Left cardiac atrium (tissue), 4 donors: ENCODE measurements around the gene CMC1. TPM values are rescaled to one million over a fixed set of nuclear protein-coding genes. Genes with fewer than 3 reads are reported as not detected.
"Not testable (repeated sequence)": the region's sequence is repeated elsewhere in the genome, so short reads cannot be mapped to it uniquely, and the experiment has no call there.

Source experiments
- ATAC-seq, 2 donors: fragments of 200-7000 bp; cut with Tn5 transposase; one replicate each; pipeline ENCODE4 v1.9.1; 2020; ENCODE audit warnings: mild to moderate bottlenecking in 2 of 2, moderate library complexity in 2 of 2
- DNase-seq: peaks from one replicate; pipeline ENCODE4 v3.0.0-alpha.2; 2020
- intact Hi-C, 2 donors: fragments of 100-400 bp; cut with DNase I; formaldehyde crosslinking; loops; one replicate each; pipeline versions ENCODE4 v1.14.1 to v1.15.1; 2022 to 2023
- total RNA-seq, 2 donors: library from RNA; stranded (reverse); fragmentation: NEBNext Ultra II Directional; extraction: Animal tissue kit (Norgen Biotek cat#: 25700); gene quantifications; one replicate each; pipeline ENCODE4 v1.2.1, GENCODE V29; 2021
- donor health status: DM: no; HTN: yes; CAD: no.
- donor health status: DM: no; HTN: yes; CAD: no; lungs with severe emphysema.
- donor health status: DM: yes; HTN: yes; CAD: no.
- donor health status: Dilated cardiomyopathy.

Gene CMC1
- total RNA-seq, 2 donors from 2014 or later: 28.6 to 32.0 TPM

GRCh38 chr3:28242519-28242918, 1.1 kb downstream of the CMC1 start:
- intact Hi-C loops: no loop called here
- ATAC-seq (no peak), DNase-seq (no peak)

- intact Hi-C loops: no loop called here
- ATAC-seq: no peak
Observed at GRCh38 chr3:28243424-28244106, 2.1 kb downstream of the CMC1 start.

GRCh38 chr3:28244491-28244890, 3.1 kb downstream of the CMC1 start:
- ATAC-seq (no peak), DNase-seq (no peak)
- intact Hi-C loops: no loop called here

More at GRCh38 chr3:28243424-28244106, 2.1 kb downstream of the CMC1 start:
- no peak for DNase-seq

- DNase-seq (no peak), ATAC-seq (no peak)
- intact Hi-C loops: no loop called here
Observed at GRCh38 chr3:28247286-28247685, 5.9 kb downstream of the CMC1 start.

- DNase-seq (no peak), ATAC-seq (no peak)
- intact Hi-C loops: no loop called here
Observed at GRCh38 chr3:28250999-28251398, 9.6 kb downstream of the CMC1 start.

GRCh38 chr3:28252001-28252431, 10.6 kb downstream of the CMC1 start:
- DNase-seq (no peak), ATAC-seq (peak; percentile 22 to 47)
- intact Hi-C loops: no loop called here

- DNase-seq: no peak
- ATAC-seq: no peak
- intact Hi-C loops: no loop called here
Observed at GRCh38 chr3:28253040-28253715, 11.8 kb downstream of the CMC1 start.

GRCh38 chr3:28262001-28262400, 20.6 kb downstream of the CMC1 start:
- DNase-seq: no peak
- intact Hi-C loops: no loop called here
- no peak for ATAC-seq

- ATAC-seq (no peak), DNase-seq (no peak)
- intact Hi-C loops: no loop called here
Observed at GRCh38 chr3:28265641-28266040, 24.2 kb downstream of the CMC1 start.

GRCh38 chr3:28267984-28268849, 26.8 kb downstream of the CMC1 start:
- ATAC-seq (no peak), DNase-seq (no peak)
- intact Hi-C loops: no loop called here

- DNase-seq: no peak
- intact Hi-C loops: no loop called here
- ATAC-seq: no peak
Observed at GRCh38 chr3:28268989-28269388, 27.6 kb downstream of the CMC1 start.

- ATAC-seq, intact Hi-C loops, DNase-seq: not testable (repeated sequence)
Observed at GRCh38 chr3:28269884-28270283, 28.5 kb downstream of the CMC1 start.

GRCh38 chr3:28273837-28274236, 32.4 kb downstream of the CMC1 start:
- DNase-seq (no peak), ATAC-seq (no peak)
- intact Hi-C loops: no loop called here

- ATAC-seq (no peak), DNase-seq (no peak)
- intact Hi-C loops: no loop called here
Observed at GRCh38 chr3:28278918-28279317, 37.5 kb downstream of the CMC1 start.

GRCh38 chr3:28279770-28280169, 38.4 kb downstream of the CMC1 start:
- ATAC-seq: no peak
- intact Hi-C loops: no loop called here
- DNase-seq: no peak

- DNase-seq: no peak
- ATAC-seq: no peak
- intact Hi-C loops: no loop called here
Observed at GRCh38 chr3:28280781-28281180, 39.4 kb downstream of the CMC1 start.

GRCh38 chr3:28286595-28286994, 45.2 kb downstream of the CMC1 start:
- intact Hi-C loops: no loop called here
- ATAC-seq: peak; percentile 75 to 78

GRCh38 chr3:28287046-28287445, 45.6 kb downstream of the CMC1 start:
- intact Hi-C loops: no loop called here
- ATAC-seq (no peak), DNase-seq (no peak)

More at GRCh38 chr3:28286595-28286994, 45.2 kb downstream of the CMC1 start:
- no peak for DNase-seq

GRCh38 chr3:28290863-28291300, 49.5 kb downstream of the CMC1 start:
- intact Hi-C loops: no loop called here
- DNase-seq (no peak), ATAC-seq (no peak)

GRCh38 chr3:28291577-28291976, 50.2 kb downstream of the CMC1 start:
- intact Hi-C loops: no loop called here
- no peak for ATAC-seq
- DNase-seq: no peak
